Measurements from ENCODE around the gene PRR9.

The PRR9 gene

DNA sequence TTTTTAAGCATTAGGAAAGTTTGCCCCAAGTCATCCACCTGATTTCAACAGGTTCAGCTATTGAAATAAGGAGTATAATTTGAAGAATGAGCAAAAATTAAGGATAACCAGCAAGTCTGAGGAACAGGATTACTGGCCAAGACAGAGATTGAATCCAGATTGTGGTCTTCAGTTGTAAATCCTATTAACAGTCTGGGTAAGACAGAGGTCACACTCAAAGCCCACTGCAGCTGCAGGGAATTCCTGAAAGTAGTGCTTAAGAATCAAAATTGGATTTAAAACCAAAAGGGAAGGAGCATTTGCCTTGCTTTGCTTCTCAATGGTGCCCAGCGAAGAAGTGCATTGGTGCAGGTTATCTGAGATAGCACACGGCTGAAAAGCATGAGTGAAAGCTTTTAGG is 35.7 kb downstream of the PRR9 start:
- Histone ChIP-seq H3K36me3 (replicated peaks in 1 of 2; ENCODE audit: control insufficient read depth in 2 of 2, insufficient read depth in 2 of 2, low read length in 2 of 2) (no peaks in the 10 kb centered on the region), H3K4ac (ENCODE audit: low read length) (no peak overlapping the region), H2BK15ac (ENCODE audit: low read length) (no peak overlapping the region), H3K14ac (ENCODE audit: low read length) (no peak overlapping the region), H3K18ac (ENCODE audit: low read length) (no peak overlapping the region), H3K27ac (replicated peaks; ENCODE audit: low read length) (no peak overlapping the region), H3K4me2 (ENCODE audit: insufficient read depth, low read length, poor library complexity, severe bottlenecking) (no peak overlapping the region), H2BK12ac (ENCODE audit: low read length) (no peak overlapping the region), H3K23ac (ENCODE audit: low read depth, low read length, poor library complexity) (no peak overlapping the region), H3K4me3 (ENCODE audit: low read length in 2 of 2) (no peak overlapping the region), H3K27me3 (ENCODE audit: control insufficient read depth in 3 of 3, insufficient read depth in 3 of 3, low read depth in 1 of 3, low read length in 3 of 3) (no peaks in the 10 kb centered on the region), H3K9ac (ENCODE audit: low read depth, low read length, poor library complexity) (no peak overlapping the region), H3K4me1 (ENCODE audit: control insufficient read depth in 2 of 2, insufficient read depth in 1 of 2, low read depth in 1 of 2, low read length in 2 of 2) (peaks cover 0 to 4% of the 10 kb centered on the region in 2 donors), H2BK5ac (ENCODE audit: low read length) (no peak overlapping the region), H4K8ac (ENCODE audit: low read depth, low read length) (no peak overlapping the region), H4K91ac (ENCODE audit: low read depth, low read length, poor library complexity) (no peak overlapping the region), H2BK120ac (ENCODE audit: low read depth, low read length) (no peak overlapping the region), H2AFZ (ENCODE audit: low read length) (no peak overlapping the region), H3K79me1 (ENCODE audit: low read depth, low read length) (no peaks in the 10 kb centered on the region), H2AK5ac (ENCODE audit: low read depth, low read length) (no peak overlapping the region), H3K9me3 (replicated peaks in 1 of 2; ENCODE audit: control insufficient read depth in 2 of 2, insufficient read depth in 1 of 2, low read depth in 1 of 2, low read length in 2 of 2) (no peaks in the 10 kb centered on the region)
- no peak for DNase-seq (ENCODE audit: low spot score)
- no CpG with 5 or more reads among the region's 2 CpGs for WGBS, 2 donors (ENCODE audit: extremely low coverage in 2 of 2, insufficient read length in 2 of 2, insufficient replicate concordance in 1 of 2)

DNA sequence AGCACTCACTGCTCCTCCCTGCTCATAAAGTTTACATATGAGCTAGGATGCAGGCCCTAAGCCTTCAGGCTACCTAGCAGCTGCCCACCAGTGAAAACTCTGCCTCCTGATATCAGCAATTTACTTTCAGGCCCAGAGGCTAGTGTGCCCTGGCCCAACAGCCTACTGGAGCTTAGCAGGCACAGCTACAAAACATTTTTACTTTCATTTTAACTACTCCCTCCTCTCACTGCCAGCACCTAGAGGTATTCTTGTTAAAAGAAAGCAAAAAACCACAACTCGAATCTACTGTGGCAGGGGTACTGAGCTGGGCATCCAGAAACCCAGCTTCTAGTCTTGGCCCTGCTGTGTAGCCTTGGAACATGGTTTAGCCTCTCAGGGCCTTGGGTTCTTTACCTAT is 36.3 kb downstream of the PRR9 start:
- H3K18ac ChIP-seq (ENCODE audit: low read length) = no peak overlapping the region
- no peaks in the 10 kb centered on the region for H3K79me1 ChIP-seq (ENCODE audit: low read depth, low read length)
- H4K8ac ChIP-seq (ENCODE audit: low read depth, low read length) = no peak overlapping the region
- no peak overlapping the region for H3K27ac ChIP-seq (replicated peaks; ENCODE audit: low read length)
- no peak overlapping the region for H3K4me3 ChIP-seq (ENCODE audit: low read length in 2 of 2)
- no peak overlapping the region for H2AK5ac ChIP-seq (ENCODE audit: low read depth, low read length)
- no peak overlapping the region for H2AFZ ChIP-seq (ENCODE audit: low read length)
- H2BK5ac ChIP-seq (ENCODE audit: low read length) = no peak overlapping the region
- no peak overlapping the region for H2BK120ac ChIP-seq (ENCODE audit: low read depth, low read length)
- no peak overlapping the region for H4K91ac ChIP-seq (ENCODE audit: low read depth, low read length, poor library complexity)
- H3K27me3 ChIP-seq (ENCODE audit: control insufficient read depth in 3 of 3, insufficient read depth in 3 of 3, low read depth in 1 of 3, low read length in 3 of 3) = no peaks in the 10 kb centered on the region
- H3K23ac ChIP-seq (ENCODE audit: low read depth, low read length, poor library complexity) = no peak overlapping the region
- no peak overlapping the region for H3K4me2 ChIP-seq (ENCODE audit: insufficient read depth, low read length, poor library complexity, severe bottlenecking)
- H3K4ac ChIP-seq (ENCODE audit: low read length) = no peak overlapping the region
- H2BK15ac ChIP-seq (ENCODE audit: low read length) = no peak overlapping the region
- no peak overlapping the region for H2BK12ac ChIP-seq (ENCODE audit: low read length)
- DNase-seq (ENCODE audit: low spot score) = no peak
- no peak overlapping the region for H3K14ac ChIP-seq (ENCODE audit: low read length)
- no CpG with 5 or more reads among the region's 1 CpG for WGBS, 2 donors (ENCODE audit: extremely low coverage in 2 of 2, insufficient read length in 2 of 2, insufficient replicate concordance in 1 of 2)
- H3K9me3 ChIP-seq (replicated peaks in 1 of 2; ENCODE audit: control insufficient read depth in 2 of 2, insufficient read depth in 1 of 2, low read depth in 1 of 2, low read length in 2 of 2) = no peaks in the 10 kb centered on the region
- H3K36me3 ChIP-seq (replicated peaks in 1 of 2; ENCODE audit: control insufficient read depth in 2 of 2, insufficient read depth in 2 of 2, low read length in 2 of 2) = no peaks in the 10 kb centered on the region
- peaks cover 0 to 2% of the 10 kb centered on the region in 2 donors for H3K4me1 ChIP-seq (ENCODE audit: control insufficient read depth in 2 of 2, insufficient read depth in 1 of 2, low read depth in 1 of 2, low read length in 2 of 2)
- no peak overlapping the region for H3K9ac ChIP-seq (ENCODE audit: low read depth, low read length, poor library complexity)

DNA sequence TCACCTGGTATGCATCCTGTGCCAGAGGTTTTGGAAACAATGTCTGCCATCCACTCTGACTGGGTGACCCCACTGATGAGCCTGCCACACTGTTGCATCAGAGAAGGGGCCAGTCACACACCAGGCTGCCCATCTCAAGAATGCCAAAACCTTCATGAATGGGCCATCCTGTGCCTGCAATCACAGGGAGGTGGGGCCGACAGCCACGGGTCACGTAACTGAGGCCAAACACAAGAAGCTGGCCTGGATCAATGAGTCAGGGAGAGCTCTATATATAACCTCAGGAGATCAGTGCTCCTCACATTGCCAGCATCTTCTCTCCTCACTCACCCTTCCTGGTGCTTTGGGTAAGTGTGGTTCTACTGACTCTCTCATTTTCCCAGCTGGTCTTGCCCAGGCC is 42.0 kb downstream of the PRR9 start, which contains the start of gene LORICRIN:
LORICRIN (plus strand) TSS at position 301 of the 400 bp plus-strand sequence. CDS start 1,263 bp downstream, outside the sequence.
- Histone ChIP-seq H2BK12ac (ENCODE audit: low read length) (no peak within 1 kb of the TSS), H3K14ac (ENCODE audit: low read length) (no peak within 1 kb of the TSS), H3K79me1 (ENCODE audit: low read depth, low read length) (no peaks in the 10 kb centered on the region), H4K8ac (ENCODE audit: low read depth, low read length) (no peak within 1 kb of the TSS), H3K27ac (replicated peaks; ENCODE audit: low read length) (no peak within 1 kb of the TSS), H2AFZ (ENCODE audit: low read length) (no peak within 1 kb of the TSS), H3K18ac (ENCODE audit: low read length) (no peak within 1 kb of the TSS), H3K23ac (ENCODE audit: low read depth, low read length, poor library complexity) (no peak within 1 kb of the TSS), H3K36me3 (replicated peaks in 1 of 2; ENCODE audit: control insufficient read depth in 2 of 2, insufficient read depth in 2 of 2, low read length in 2 of 2) (no peaks in the 10 kb centered on the region), H2BK5ac (ENCODE audit: low read length) (no peak within 1 kb of the TSS), H2AK5ac (ENCODE audit: low read depth, low read length) (no peak within 1 kb of the TSS), H4K91ac (ENCODE audit: low read depth, low read length, poor library complexity) (no peak within 1 kb of the TSS), H3K4ac (ENCODE audit: low read length) (no peak within 1 kb of the TSS), H2BK15ac (ENCODE audit: low read length) (no peak within 1 kb of the TSS), H3K4me1 (ENCODE audit: control insufficient read depth in 2 of 2, insufficient read depth in 1 of 2, low read depth in 1 of 2, low read length in 2 of 2) (peaks cover 0 to 5% of the 10 kb centered on the region in 2 donors), H3K9ac (ENCODE audit: low read depth, low read length, poor library complexity) (no peak within 1 kb of the TSS), H2BK120ac (ENCODE audit: low read depth, low read length) (no peak within 1 kb of the TSS), H3K9me3 (replicated peaks in 1 of 2; ENCODE audit: control insufficient read depth in 2 of 2, insufficient read depth in 1 of 2, low read depth in 1 of 2, low read length in 2 of 2) (no peaks in the 10 kb centered on the region), H3K4me3 (ENCODE audit: low read length in 2 of 2) (no peak within 1 kb of the TSS), H3K4me2 (ENCODE audit: insufficient read depth, low read length, poor library complexity, severe bottlenecking) (no peak within 1 kb of the TSS), H3K27me3 (ENCODE audit: control insufficient read depth in 3 of 3, insufficient read depth in 3 of 3, low read depth in 1 of 3, low read length in 3 of 3) (peaks cover 3 to 42% (median 33%) of the 10 kb centered on the region in 3 experiments)
- WGBS, 2 donors (ENCODE audit: extremely low coverage in 2 of 2, insufficient read length in 2 of 2, insufficient replicate concordance in 1 of 2) = no CpG with 5 or more reads among the region's 3 CpGs
- no peak for DNase-seq (ENCODE audit: low spot score)

DNA sequence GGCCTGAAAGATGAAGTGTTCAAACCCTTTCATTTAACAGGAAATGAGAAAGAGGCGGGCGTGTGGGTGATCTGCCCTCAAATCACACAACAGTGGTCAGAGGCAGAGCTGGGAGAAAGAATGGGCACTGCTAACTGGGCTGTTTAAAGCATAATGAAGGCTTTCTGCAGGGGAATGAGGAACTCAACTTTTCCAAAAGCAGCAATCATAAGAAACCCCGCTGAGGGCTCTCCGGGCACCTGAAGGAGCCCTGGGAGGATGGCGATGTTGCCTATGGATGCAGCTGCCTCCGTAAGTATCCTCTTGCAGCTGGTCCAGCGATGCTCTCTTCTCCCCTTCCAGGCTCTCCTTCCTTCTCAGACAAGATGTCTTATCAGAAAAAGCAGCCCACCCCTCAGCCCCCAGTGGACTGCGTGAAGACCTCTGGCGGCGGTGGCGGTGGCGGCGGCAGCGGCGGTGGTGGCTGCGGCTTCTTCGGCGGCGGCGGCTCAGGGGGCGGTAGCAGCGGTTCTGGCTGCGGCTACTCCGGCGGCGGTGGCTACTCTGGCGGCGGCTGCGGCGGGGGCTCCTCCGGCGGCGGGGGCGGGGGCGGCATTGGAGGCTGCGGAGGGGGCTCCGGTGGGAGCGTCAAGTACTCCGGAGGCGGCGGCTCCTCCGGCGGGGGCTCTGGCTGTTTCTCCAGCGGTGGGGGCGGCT is 43.3 kb downstream of the PRR9 start:
- H3K9ac ChIP-seq (ENCODE audit: low read depth, low read length, poor library complexity) = no peak overlapping the region
- peaks cover 3 to 42% (median 33%) of the 10 kb centered on the region in 3 experiments for H3K27me3 ChIP-seq (ENCODE audit: control insufficient read depth in 3 of 3, insufficient read depth in 3 of 3, low read depth in 1 of 3, low read length in 3 of 3)
- peak; percentile 31 for DNase-seq (ENCODE audit: low spot score)
- no peaks in the 10 kb centered on the region for H3K9me3 ChIP-seq (replicated peaks in 1 of 2; ENCODE audit: control insufficient read depth in 2 of 2, insufficient read depth in 1 of 2, low read depth in 1 of 2, low read length in 2 of 2)
- H2BK120ac ChIP-seq (ENCODE audit: low read depth, low read length) = no peak overlapping the region
- peak overlapping the region in 1 of 2 donors; percentile 79 for H3K4me3 ChIP-seq (ENCODE audit: low read length in 2 of 2)
- no CpG with 5 or more reads among the region's 45 CpGs for WGBS, 2 donors (ENCODE audit: extremely low coverage in 2 of 2, insufficient read length in 2 of 2, insufficient replicate concordance in 1 of 2)
- H3K4me2 ChIP-seq (ENCODE audit: insufficient read depth, low read length, poor library complexity, severe bottlenecking) = peak overlapping the region; percentile 90
- H4K8ac ChIP-seq (ENCODE audit: low read depth, low read length) = no peak overlapping the region
- no peak overlapping the region for H3K4ac ChIP-seq (ENCODE audit: low read length)
- no peaks in the 10 kb centered on the region for H3K79me1 ChIP-seq (ENCODE audit: low read depth, low read length)
- no peak overlapping the region for H2BK12ac ChIP-seq (ENCODE audit: low read length)
- H2AK5ac ChIP-seq (ENCODE audit: low read depth, low read length) = no peak overlapping the region
- H2BK15ac ChIP-seq (ENCODE audit: low read length) = no peak overlapping the region
- H4K91ac ChIP-seq (ENCODE audit: low read depth, low read length, poor library complexity) = no peak overlapping the region
- H3K23ac ChIP-seq (ENCODE audit: low read depth, low read length, poor library complexity) = no peak overlapping the region
- H3K27ac ChIP-seq (replicated peaks; ENCODE audit: low read length) = no peak overlapping the region
- peak overlapping the region; percentile 68 for H2AFZ ChIP-seq (ENCODE audit: low read length)
- H3K36me3 ChIP-seq (replicated peaks in 1 of 2; ENCODE audit: control insufficient read depth in 2 of 2, insufficient read depth in 2 of 2, low read length in 2 of 2) = no peaks in the 10 kb centered on the region
- H2BK5ac ChIP-seq (ENCODE audit: low read length) = no peak overlapping the region
- peak overlapping the region; percentile 1 for H3K18ac ChIP-seq (ENCODE audit: low read length)
- H3K4me1 ChIP-seq (ENCODE audit: control insufficient read depth in 2 of 2, insufficient read depth in 1 of 2, low read depth in 1 of 2, low read length in 2 of 2) = peaks cover 0 to 5% of the 10 kb centered on the region in 2 donors
- no peak overlapping the region for H3K14ac ChIP-seq (ENCODE audit: low read length)

Data from neuronal stem cell (in vitro differentiated cells).